HS-27A (cell line): Measurements from ENCODE around the gene LIG1.
"Not testable (repeated sequence)": the region's sequence is repeated elsewhere in the genome, so short reads cannot be mapped to it uniquely, and the experiment has no call there.

ENCODE experiments used
- DNase-seq: peaks from one replicate; pipeline ENCODE4 v3.0.0-alpha.2; 2012; ENCODE audit warnings: low read depth, missing footprints

The LIG1 gene

DNA sequence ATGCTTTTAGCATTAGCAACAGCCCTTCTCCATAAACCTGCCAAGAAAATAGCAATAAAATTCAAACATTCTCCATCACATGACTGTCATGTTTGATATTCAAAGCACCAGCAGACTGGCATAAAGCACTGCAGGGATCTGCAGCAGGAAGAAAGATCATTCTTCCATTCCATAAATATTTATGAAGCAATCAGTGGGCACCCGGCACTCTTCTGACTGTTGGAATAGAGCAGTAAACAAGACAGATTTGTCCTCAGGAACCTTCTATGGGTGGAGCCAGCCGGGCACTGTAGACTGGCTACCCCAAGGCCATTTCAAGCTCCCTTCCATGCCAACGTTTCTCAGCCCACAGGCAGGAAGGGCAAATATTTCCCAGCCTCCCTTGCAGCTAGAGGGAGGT lies 85.1 kb downstream of the LIG1 start:
- no peak for DNase-seq

DNA sequence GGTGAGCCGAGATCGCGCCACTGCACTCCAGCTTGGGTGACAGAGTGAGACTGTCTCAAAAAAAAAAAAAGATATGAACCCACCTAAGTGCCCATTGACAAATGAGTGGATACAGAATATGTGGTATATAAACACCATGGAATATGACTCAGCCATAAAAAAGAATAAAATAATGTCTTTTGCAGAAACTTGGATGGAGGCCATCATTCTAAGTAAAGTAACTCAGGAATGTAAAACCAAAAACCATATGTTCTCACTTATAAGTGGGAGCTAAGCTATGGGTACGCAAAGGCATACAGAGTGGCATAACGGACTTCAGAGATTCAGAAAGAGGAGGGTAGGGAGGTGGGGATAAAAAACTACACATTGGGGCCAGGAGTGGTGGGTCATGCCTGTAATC lies 89.0 kb downstream of the LIG1 start:
- DNase-seq: no peak

DNA sequence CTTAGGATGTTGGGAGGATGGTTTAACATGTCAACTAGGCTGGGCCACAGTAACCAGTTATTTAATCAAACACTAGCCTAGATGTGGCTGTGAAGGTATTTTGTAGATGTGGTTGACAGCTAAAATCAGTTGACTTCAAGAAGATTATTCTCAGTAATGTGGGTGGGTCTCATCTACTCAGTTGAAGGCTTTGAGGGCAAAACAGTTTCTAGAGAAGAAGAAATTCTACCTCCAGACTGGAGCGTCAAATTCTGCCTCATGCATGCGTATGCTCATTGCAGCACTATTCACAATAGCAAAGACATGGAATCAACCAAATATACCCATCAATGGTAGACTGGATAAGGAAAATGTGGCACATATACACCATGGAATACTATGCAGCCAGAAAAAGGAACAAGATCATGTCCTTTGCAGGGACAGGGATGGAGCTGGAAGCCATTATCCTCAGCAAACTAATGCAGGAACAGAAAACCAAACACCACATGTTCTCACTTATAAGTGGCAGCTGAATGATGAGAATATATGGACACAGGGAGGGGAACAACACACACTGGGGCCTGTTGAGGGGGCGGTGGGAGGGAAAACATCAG lies 99.9 kb downstream of the LIG1 start:
- not testable (repeated sequence) for DNase-seq

DNA sequence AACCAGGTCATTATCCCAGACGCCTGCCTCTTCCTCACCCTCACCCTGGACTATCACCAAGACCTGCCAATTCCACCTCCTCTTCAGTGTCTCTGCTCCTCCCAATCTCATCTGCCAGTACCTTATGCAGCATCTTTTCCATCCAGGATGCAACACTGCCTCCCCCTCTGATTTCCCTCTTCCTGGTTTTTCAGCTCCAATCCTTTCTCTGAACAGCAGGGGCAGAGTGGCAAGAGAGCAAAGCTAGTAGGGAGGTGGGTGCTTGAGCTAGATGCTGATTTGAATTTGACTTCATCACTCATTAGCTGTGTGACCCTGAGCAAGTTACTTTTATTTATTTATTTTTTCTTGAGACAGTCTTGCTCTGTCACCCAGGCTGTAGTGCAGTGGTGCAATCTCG lies 100.7 kb downstream of the LIG1 start:
- no peak for DNase-seq
